WTC11 (cell line): ENCODE results near the gene SH3BGRL. TPM values are rescaled to one million over a fixed set of nuclear protein-coding genes. Genes with fewer than 3 reads are reported as not detected.

Experiments
- ATAC-seq: fragments of 200-7000 bp; cut with Tn5 transposase; 2 replicates; pipeline ENCODE4 v1.10.0; 2021; ENCODE audit warnings: mild to moderate bottlenecking, moderate library complexity
- CTCF ChIA-PET: fragments of 300-600 bp; sonication (Branson Sonifier 250); formaldehyde crosslinking; loops from one replicate; lab custom pipeline; 2021; ENCODE audit warnings: antibody characterized with exemption; lab: Charles Lee
- POLR2A ChIA-PET: fragments of 350-600 bp; sonication (Branson Sonifier 250); formaldehyde crosslinking; loops from one replicate; lab custom pipeline; 2021; ENCODE audit warnings: antibody characterized with exemption; lab: Charles Lee
- DNase-seq: peaks from one replicate; pipeline ENCODE4 v3.0.0; 2021; ENCODE audit warnings: low spot score
- H3K27ac Mint-ChIP-seq: 2 replicates; pipeline ENCODE4 v1.8.0; 2021; ENCODE audit warnings: mixed read lengths
- H3K27me3 Mint-ChIP-seq: 2 replicates; pipeline ENCODE4 v1.8.0; 2021; ENCODE audit warnings: low read depth, mild to moderate bottlenecking, moderate library complexity, mixed read lengths
- H3K36me3 Mint-ChIP-seq: 2 replicates; pipeline ENCODE4 v1.8.0; 2021; ENCODE audit warnings: mixed read lengths
- H3K4me1 Mint-ChIP-seq: 2 replicates; pipeline ENCODE4 v1.8.0; 2022; ENCODE audit warnings: mixed read lengths
- H3K4me3 Mint-ChIP-seq: 2 replicates; pipeline ENCODE4 v1.8.0; 2021; ENCODE audit warnings: mild to moderate bottlenecking, moderate library complexity, mixed read lengths
- H3K9me3 Mint-ChIP-seq: 2 replicates; pipeline ENCODE4 v1.8.0; 2021; ENCODE audit warnings: mixed read lengths
- CBFB ChIP-seq: sonication (generic); formaldehyde crosslinking; IDR thresholded peaks from 2 replicates; pipeline ENCODE4 v1.8.1; 2022; ENCODE audit warnings: mild to moderate bottlenecking, low read depth, missing genetic modification reagents
- CREB1 ChIP-seq: sonication (generic); formaldehyde crosslinking; IDR thresholded peaks from 2 replicates; pipeline ENCODE4 v1.8.0; 2023; ENCODE audit warnings: mild to moderate bottlenecking, missing genetic modification reagents
- E2F4 ChIP-seq: sonication (generic); formaldehyde crosslinking; IDR thresholded peaks from 2 replicates; pipeline ENCODE4 v1.8.1; 2022; ENCODE audit warnings: low read depth, mild to moderate bottlenecking, moderate library complexity, missing genetic modification reagents, borderline replicate concordance
- FOXK1 ChIP-seq: sonication (generic); formaldehyde crosslinking; IDR thresholded peaks from 2 replicates; pipeline ENCODE4 v1.8.0; 2022; ENCODE audit warnings: mild to moderate bottlenecking, moderate library complexity, missing genetic modification reagents
- IRF2 ChIP-seq: sonication (generic); formaldehyde crosslinking; IDR thresholded peaks from 2 replicates; pipeline ENCODE4 v1.8.0; 2022; ENCODE audit warnings: low read depth, missing genetic modification reagents, borderline replicate concordance
- KAT7 ChIP-seq: sonication (generic); formaldehyde crosslinking; IDR thresholded peaks from 2 replicates; pipeline ENCODE4 v1.8.1; 2023; ENCODE audit warnings: missing genetic modification reagents, mild to moderate bottlenecking, borderline replicate concordance
- NR3C1 ChIP-seq: sonication (generic); formaldehyde crosslinking; conservative IDR thresholded peaks from 2 replicates; pipeline ENCODE4 v1.8.1; 2023; ENCODE audit warnings: low read depth, mild to moderate bottlenecking, missing genetic modification reagents
- TP53 ChIP-seq: sonication (generic); formaldehyde crosslinking; IDR thresholded peaks from 2 replicates; pipeline ENCODE4 v1.8.1; 2023; ENCODE audit warnings: mild to moderate bottlenecking, missing genetic modification reagents
- ZNF121 ChIP-seq: sonication (generic); formaldehyde crosslinking; IDR thresholded peaks from 2 replicates; pipeline ENCODE4 v1.8.0; 2023; ENCODE audit warnings: missing genetic modification reagents
- ZNF281 ChIP-seq: sonication (generic); formaldehyde crosslinking; IDR thresholded peaks from 2 replicates; pipeline ENCODE4 v1.8.0; 2023; ENCODE audit warnings: mild to moderate bottlenecking, missing genetic modification reagents
- ZNF423 ChIP-seq: fragments of 250-450 bp; sonication (Bioruptor Pico); IDR thresholded peaks from 2 replicates; pipeline ENCODE4 v2.1.2; 2022; ENCODE audit warnings: mild to moderate bottlenecking, moderate library complexity
- ZNF532 ChIP-seq: fragments of 250-450 bp; sonication (Bioruptor Pico); IDR thresholded peaks from 2 replicates; pipeline ENCODE4 v1.9.0; 2021; ENCODE audit warnings: mild to moderate bottlenecking, borderline replicate concordance
- total RNA-seq: library from RNA; stranded (reverse); gene quantifications from 3 replicates; pipeline ENCODE4 v1.2.3, GENCODE V29; 2021
- TF ChIP-seq, protein P1 (sequence below): sonication (generic); formaldehyde crosslinking; IDR thresholded peaks from 2 replicates; pipeline ENCODE4 v1.8.1; 2023; ENCODE audit warnings: mild to moderate bottlenecking, missing genetic modification reagents, moderate library complexity
- TF ChIP-seq, protein P2 (sequence below): fragments of 250-450 bp; sonication (Bioruptor Pico); IDR thresholded peaks from 2 replicates; pipeline ENCODE4 v1.8.0; 2021; ENCODE audit warnings: mild to moderate bottlenecking
- TF ChIP-seq, protein P3 (sequence below): sonication (generic); formaldehyde crosslinking; IDR thresholded peaks from 2 replicates; pipeline ENCODE4 v1.8.1; 2023; ENCODE audit warnings: mild to moderate bottlenecking, missing genetic modification reagents, moderate library complexity
- TF ChIP-seq, protein P4 (sequence below): sonication (generic); formaldehyde crosslinking; IDR thresholded peaks from 2 replicates; pipeline ENCODE4 v1.8.0; 2023; ENCODE audit warnings: missing genetic modification reagents
- TF ChIP-seq, protein P5 (sequence below): fragments of 250-450 bp; sonication (Bioruptor Pico); IDR thresholded peaks from 2 replicates; pipeline ENCODE4 v1.9.0; 2021; ENCODE audit warnings: moderate library complexity, mild to moderate bottlenecking, inconsistent platforms, borderline replicate concordance

SH3BGRL gene
- total RNA-seq, 1 experiment from 2014 or later: 37.3 TPM

GRCh38 chrX:81208916-81209315, 7.0 kb downstream of the SH3BGRL start:
- ATAC-seq: no peak
- POLR2A ChIA-PET: no interaction called here
- CTCF ChIA-PET: interaction anchor here (1.3 kb wide), 2 partner anchors 13 to 71 kb away, joined by 3 to 4 read pairs; no protein-coding TSS in a partner anchor

DNA sequence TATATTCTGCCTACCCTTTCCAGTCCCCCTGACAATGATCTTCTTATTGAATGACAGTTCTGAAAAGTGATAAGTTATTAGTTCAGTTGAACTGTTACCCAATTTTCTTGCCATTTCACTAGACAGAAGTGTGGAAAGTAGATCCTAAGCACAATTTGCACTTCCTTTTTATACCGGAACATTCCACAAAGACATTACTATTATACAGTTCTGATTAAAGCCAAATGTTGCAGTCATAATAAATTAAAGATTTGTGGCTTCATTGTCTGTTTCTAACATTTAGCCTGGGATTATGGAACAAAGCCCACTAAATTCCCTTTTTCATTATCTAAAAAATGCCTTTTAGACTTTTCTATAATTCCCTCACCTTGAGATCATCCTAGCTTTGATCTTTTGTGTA, 13.8 kb downstream of the SH3BGRL start:
- no peak for DNase-seq
- H3K27ac Mint-ChIP-seq: no peak overlapping the region
- H3K36me3 Mint-ChIP-seq: peaks cover 4% of the 10 kb centered on the region; the same call in 1 of the 2 replicates
- ChIA-PET CTCF (no interaction called here), POLR2A (no interaction called here)
- H3K9me3 Mint-ChIP-seq: no peaks in the 10 kb centered on the region
- H3K27me3 Mint-ChIP-seq: no peaks in the 10 kb centered on the region
- peaks cover 5% of the 10 kb centered on the region for H3K4me1 Mint-ChIP-seq
- H3K4me3 Mint-ChIP-seq: no peak overlapping the region
- no peak for ATAC-seq
- TF ChIP-seq CREB1 (CRISPR knock-in tag) (no peak), ZNF121 (CRISPR knock-in tag) (no peak), ZNF532 (CRISPR knock-in tag) (no peak), E2F4 (CRISPR knock-in tag) (no peak), TP53 (CRISPR knock-in tag) (no peak), ZNF281 (CRISPR knock-in tag) (no peak)

More at GRCh38 chrX:81208916-81209315, 7.0 kb downstream of the SH3BGRL start:
- no peak for TF ChIP-seq IRF2 (CRISPR knock-in tag)
- TF ChIP-seq, protein P1, sequence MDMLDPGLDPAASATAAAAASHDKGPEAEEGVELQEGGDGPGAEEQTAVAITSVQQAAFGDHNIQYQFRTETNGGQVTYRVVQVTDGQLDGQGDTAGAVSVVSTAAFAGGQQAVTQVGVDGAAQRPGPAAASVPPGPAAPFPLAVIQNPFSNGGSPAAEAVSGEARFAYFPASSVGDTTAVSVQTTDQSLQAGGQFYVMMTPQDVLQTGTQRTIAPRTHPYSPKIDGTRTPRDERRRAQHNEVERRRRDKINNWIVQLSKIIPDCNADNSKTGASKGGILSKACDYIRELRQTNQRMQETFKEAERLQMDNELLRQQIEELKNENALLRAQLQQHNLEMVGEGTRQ (CRISPR knock-in tag): no peak
- TF ChIP-seq, protein P2, sequence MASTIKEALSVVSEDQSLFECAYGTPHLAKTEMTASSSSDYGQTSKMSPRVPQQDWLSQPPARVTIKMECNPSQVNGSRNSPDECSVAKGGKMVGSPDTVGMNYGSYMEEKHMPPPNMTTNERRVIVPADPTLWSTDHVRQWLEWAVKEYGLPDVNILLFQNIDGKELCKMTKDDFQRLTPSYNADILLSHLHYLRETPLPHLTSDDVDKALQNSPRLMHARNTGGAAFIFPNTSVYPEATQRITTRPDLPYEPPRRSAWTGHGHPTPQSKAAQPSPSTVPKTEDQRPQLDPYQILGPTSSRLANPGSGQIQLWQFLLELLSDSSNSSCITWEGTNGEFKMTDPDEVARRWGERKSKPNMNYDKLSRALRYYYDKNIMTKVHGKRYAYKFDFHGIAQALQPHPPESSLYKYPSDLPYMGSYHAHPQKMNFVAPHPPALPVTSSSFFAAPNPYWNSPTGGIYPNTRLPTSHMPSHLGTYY (CRISPR knock-in tag): no peak
- no peak for TF ChIP-seq ZNF281 (CRISPR knock-in tag)
- TF ChIP-seq, protein P3, sequence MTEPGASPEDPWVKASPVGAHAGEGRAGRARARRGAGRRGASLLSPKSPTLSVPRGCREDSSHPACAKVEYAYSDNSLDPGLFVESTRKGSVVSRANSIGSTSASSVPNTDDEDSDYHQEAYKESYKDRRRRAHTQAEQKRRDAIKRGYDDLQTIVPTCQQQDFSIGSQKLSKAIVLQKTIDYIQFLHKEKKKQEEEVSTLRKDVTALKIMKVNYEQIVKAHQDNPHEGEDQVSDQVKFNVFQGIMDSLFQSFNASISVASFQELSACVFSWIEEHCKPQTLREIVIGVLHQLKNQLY: no peak
- TF ChIP-seq, protein P4, sequence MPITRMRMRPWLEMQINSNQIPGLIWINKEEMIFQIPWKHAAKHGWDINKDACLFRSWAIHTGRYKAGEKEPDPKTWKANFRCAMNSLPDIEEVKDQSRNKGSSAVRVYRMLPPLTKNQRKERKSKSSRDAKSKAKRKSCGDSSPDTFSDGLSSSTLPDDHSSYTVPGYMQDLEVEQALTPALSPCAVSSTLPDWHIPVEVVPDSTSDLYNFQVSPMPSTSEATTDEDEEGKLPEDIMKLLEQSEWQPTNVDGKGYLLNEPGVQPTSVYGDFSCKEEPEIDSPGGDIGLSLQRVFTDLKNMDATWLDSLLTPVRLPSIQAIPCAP (CRISPR knock-in tag): no peak
- TF ChIP-seq, protein P5, sequence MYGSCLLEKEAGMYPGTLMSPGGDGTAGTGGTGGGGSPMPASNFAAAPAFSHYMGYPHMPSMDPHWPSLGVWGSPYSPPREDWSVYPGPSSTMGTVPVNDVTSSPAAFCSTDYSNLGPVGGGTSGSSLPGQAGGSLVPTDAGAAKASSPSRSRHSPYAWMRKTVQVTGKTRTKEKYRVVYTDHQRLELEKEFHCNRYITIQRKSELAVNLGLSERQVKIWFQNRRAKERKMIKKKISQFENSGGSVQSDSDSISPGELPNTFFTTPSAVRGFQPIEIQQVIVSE (CRISPR knock-in tag): no peak
- TF ChIP-seq NR3C1 (CRISPR knock-in tag): no peak
- TF ChIP-seq CBFB (CRISPR knock-in tag): no peak
- no peak for TF ChIP-seq FOXK1 (CRISPR knock-in tag)
- no peak for TF ChIP-seq ZNF423 (CRISPR knock-in tag)
- no peak for TF ChIP-seq KAT7
- Mint-ChIP-seq H3K27ac (no peak overlapping the region), H3K36me3 (peaks cover 6% of the 10 kb centered on the region; the same call in 1 of the 2 replicates), H3K9me3 (no peaks in the 10 kb centered on the region), H3K4me1 (peaks cover 10% of the 10 kb centered on the region), H3K4me3 (no peak overlapping the region), H3K27me3 (no peaks in the 10 kb centered on the region)
- no peak for DNase-seq
